Osteoblast (primary cell): ENCODE measurements around the gene KHNYN. TPM values are rescaled to one million over a fixed set of nuclear protein-coding genes. Genes with fewer than 3 reads are reported as not detected.
"Not testable (repeated sequence)": the region's sequence is repeated elsewhere in the genome, so short reads cannot be mapped to it uniquely, and the experiment has no call there.

ENCODE experiments used
- DNase-seq: peaks from one replicate; pipeline ENCODE4 v3.0.0; 2011; ENCODE audit warnings: low spot score, mixed read lengths; ENCODE audit not compliant: insufficient read length; ENCODE audit errors: missing footprints
- H2AFZ ChIP-seq: 2 replicates; pipeline ENCODE4 v1.6.0; 2011; ENCODE audit warnings: mild to moderate bottlenecking, low read length
- H3K27ac ChIP-seq: 2 replicates; pipeline ENCODE4 v1.5.1; 2011; ENCODE audit warnings: mild to moderate bottlenecking, low read depth, low read length, moderate library complexity
- H3K27me3 ChIP-seq: 2 replicates; pipeline ENCODE4 v1.6.0; 2012; ENCODE audit warnings: mild to moderate bottlenecking, control low read depth, inconsistent platforms, low read length, moderate library complexity; ENCODE audit not compliant: insufficient read depth
- H3K36me3 ChIP-seq: 2 replicates; pipeline ENCODE4 v1.5.1; 2011; ENCODE audit warnings: mild to moderate bottlenecking, low read length, control low read depth, moderate library complexity; ENCODE audit not compliant: insufficient read depth
- H3K4me1 ChIP-seq: 2 replicates; pipeline ENCODE4 v1.5.1; 2011; ENCODE audit warnings: mild to moderate bottlenecking, low read length, control low read depth, moderate library complexity; ENCODE audit not compliant: insufficient read depth
- H3K4me2 ChIP-seq: 2 replicates; pipeline ENCODE4 v1.6.0; 2011; ENCODE audit warnings: mild to moderate bottlenecking, low read length; ENCODE audit not compliant: insufficient read depth
- H3K4me3 ChIP-seq: fragments of 200-600 bp; sonication (generic); 3 replicates; pipeline ENCODE4 v1.5.1; 2012; ENCODE audit warnings: mild to moderate bottlenecking, low read length, inconsistent platforms; ENCODE audit not compliant: insufficient read depth
- H3K79me2 ChIP-seq: 2 replicates; pipeline ENCODE4 v1.6.0; 2012; ENCODE audit warnings: mild to moderate bottlenecking, low read length, control low read depth, inconsistent platforms; ENCODE audit not compliant: insufficient read depth
- H3K9me3 ChIP-seq: 2 replicates; pipeline ENCODE4 v1.5.1; 2011; ENCODE audit warnings: low read depth, low read length, control low read depth
- H4K20me1 ChIP-seq: 2 replicates; pipeline ENCODE4 v1.6.0; 2012; ENCODE audit warnings: mild to moderate bottlenecking, low read length, control low read depth; ENCODE audit not compliant: insufficient read depth
- total RNA-seq: library from RNA; depleted of rRNA; stranded (reverse); fragments of >200 nt; gene quantifications from 2 replicates; pipeline ENCODE4 v1.2.3, GENCODE V29; 2012
- TF ChIP-seq, protein P1 (sequence below): IDR thresholded peaks from 2 replicates; pipeline ENCODE4 v1.5.1; 2011; ENCODE audit warnings: mild to moderate bottlenecking, low read depth, low read length, moderate library complexity; ENCODE audit errors: extremely low read depth

KHNYN gene
- total RNA-seq, 1 donor: 58.6 TPM

DNA sequence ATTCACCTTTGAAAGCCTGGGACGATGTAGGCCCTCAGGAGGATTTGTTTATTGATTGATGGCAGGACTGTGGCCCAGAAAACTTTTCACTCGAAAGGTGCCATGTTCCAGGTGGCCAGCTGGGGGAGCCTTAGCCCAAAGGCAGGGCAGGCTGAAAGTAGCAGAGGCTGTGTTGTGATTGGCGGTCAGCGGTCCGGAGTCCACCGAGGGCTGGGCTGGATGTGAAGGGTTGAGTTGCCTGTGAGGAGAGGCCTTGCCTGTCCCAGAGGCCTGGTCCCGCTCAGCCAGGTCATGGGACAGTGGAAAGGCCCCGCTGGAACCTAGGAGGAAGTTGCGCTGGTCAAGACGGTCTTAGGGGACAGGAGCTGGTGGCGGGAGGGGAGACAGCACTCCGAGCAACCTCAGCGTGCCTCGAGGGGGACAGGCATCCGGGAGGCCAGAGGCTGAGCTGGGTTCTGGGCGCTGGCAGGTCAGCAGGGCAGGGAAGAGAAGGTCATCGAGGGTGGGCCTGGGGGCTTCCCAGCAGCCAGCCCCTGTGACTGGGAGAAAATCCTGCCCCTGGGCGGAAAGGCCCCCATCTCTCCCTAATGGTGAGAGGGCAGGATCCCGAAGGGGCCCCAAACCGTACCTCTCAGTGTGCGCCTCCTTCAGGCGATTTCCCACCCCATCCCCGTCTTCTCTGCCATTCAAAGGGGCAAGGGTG is 52.0 kb downstream of the KHNYN start:
- TF ChIP-seq, protein P1, sequence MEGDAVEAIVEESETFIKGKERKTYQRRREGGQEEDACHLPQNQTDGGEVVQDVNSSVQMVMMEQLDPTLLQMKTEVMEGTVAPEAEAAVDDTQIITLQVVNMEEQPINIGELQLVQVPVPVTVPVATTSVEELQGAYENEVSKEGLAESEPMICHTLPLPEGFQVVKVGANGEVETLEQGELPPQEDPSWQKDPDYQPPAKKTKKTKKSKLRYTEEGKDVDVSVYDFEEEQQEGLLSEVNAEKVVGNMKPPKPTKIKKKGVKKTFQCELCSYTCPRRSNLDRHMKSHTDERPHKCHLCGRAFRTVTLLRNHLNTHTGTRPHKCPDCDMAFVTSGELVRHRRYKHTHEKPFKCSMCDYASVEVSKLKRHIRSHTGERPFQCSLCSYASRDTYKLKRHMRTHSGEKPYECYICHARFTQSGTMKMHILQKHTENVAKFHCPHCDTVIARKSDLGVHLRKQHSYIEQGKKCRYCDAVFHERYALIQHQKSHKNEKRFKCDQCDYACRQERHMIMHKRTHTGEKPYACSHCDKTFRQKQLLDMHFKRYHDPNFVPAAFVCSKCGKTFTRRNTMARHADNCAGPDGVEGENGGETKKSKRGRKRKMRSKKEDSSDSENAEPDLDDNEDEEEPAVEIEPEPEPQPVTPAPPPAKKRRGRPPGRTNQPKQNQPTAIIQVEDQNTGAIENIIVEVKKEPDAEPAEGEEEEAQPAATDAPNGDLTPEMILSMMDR: peak; percentile 64
- H3K9me3 ChIP-seq: no peaks in the 10 kb centered on the region
- no peak overlapping the region for H3K4me3 ChIP-seq
- no peaks in the 10 kb centered on the region for H3K36me3 ChIP-seq
- H3K27ac ChIP-seq: no peak overlapping the region
- H3K79me2 ChIP-seq: no peaks in the 10 kb centered on the region
- H3K4me2 ChIP-seq: no peak overlapping the region
- peak; percentile 91 for DNase-seq
- H2AFZ ChIP-seq: peak overlapping the region; percentile 25
- no peaks in the 10 kb centered on the region for H3K27me3 ChIP-seq
- H3K4me1 ChIP-seq: peaks cover 3% of the 10 kb centered on the region
- no peaks in the 10 kb centered on the region for H4K20me1 ChIP-seq

DNA sequence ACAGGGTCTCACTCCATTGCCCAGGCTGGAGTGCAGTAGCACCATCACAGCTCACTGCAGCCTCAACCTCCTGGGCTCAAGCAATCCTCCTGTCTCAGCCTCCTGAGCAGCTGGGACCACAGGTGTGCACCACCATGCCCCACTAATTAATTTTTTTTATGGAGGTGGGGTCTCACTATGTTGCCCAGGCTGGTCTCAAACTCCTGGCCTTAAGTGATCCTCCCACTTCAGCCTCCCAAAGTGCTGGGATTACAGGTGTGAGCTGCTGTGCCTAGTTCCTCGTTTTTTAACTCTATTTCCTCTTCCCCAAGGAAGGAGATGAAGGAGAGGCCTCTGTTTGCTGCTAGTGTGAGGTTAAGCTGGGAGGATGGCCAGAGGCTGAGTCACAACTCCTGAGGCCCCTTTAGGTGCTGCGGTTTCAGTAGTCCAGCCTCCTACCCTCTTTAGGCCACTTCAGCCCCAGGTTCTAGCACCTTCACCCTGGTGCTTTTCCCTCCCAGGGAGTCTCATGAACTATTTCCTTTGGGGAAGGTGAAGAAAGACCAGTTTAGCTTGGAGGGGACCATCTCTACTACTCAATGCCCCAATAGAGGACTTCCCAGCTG is 53.0 kb downstream of the KHNYN start:
- H3K36me3 ChIP-seq, H3K27me3 ChIP-seq, H3K27ac ChIP-seq, H3K4me1 ChIP-seq, H3K4me2 ChIP-seq, H4K20me1 ChIP-seq, H3K9me3 ChIP-seq, H2AFZ ChIP-seq, H3K4me3 ChIP-seq, H3K79me2 ChIP-seq: not testable (repeated sequence)
- peak; percentile 68 for DNase-seq

DNA sequence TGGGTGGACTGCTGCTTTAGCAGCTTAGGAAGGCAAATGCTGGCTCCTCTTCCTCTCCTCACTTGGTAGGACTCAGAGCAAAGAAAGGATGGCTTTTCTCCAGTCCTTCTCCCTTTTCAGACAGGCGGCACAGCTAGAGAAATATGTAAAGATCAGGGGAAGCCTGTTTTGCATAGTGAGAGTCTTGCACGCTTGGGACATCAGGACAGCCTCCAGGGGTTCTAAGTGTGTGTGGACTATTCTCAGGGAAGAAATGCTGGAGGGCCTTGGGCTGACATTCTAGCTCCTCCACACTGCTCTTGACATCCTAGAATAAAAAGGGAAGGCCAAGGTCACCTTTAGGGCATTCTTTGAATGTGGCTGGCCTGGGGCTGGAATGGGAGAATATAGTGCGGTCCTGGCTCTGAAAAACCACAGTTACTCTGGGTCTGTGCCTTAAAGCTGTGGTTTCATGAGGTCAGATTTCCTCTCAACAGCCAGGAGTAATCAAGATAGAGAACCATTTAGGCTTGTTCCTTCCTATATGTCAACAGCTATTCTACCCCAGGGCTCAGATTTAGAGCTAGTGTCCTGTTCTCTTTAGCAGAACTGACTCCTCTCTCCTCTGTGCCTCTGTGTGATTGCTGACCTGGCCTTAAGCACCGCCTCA is 54.0 kb downstream of the KHNYN start:
- Histone ChIP-seq H3K9me3 (no peaks in the 10 kb centered on the region), H3K4me2 (no peak overlapping the region)
- peak; percentile 56 for DNase-seq

More for the DNA sequence above, 54.0 kb downstream of the KHNYN start:
- Histone ChIP-seq H2AFZ (no peak overlapping the region), H3K4me1 (peaks cover 3% of the 10 kb centered on the region), H4K20me1 (no peaks in the 10 kb centered on the region), H3K36me3 (no peaks in the 10 kb centered on the region), H3K27ac (no peak overlapping the region), H3K79me2 (no peaks in the 10 kb centered on the region), H3K27me3 (no peaks in the 10 kb centered on the region), H3K4me3 (no peak overlapping the region)
- TF ChIP-seq, protein P1: no peak

Other genes with a start within 250 kb of the KHNYN start
- 38.9 and 47.0 TPM in 2 replicates for gene IPO4, start 241.1 kb upstream of the KHNYN start, total RNA-seq
- 78.2 and 84.3 TPM in 2 replicates for gene TM9SF1, start 234.5 kb upstream of the KHNYN start, total RNA-seq
- gene TSSK4, start 224.3 kb upstream of the KHNYN start, total RNA-seq: 0.36 TPM in 1 of 2 replicates, not detected in the other
- gene CHMP4A, start 216.5 kb upstream of the KHNYN start, total RNA-seq: 19.2 TPM in 2 replicates
- 14.1 and 14.8 TPM in 2 replicates for gene MDP1, start 213.9 kb upstream of the KHNYN start, total RNA-seq
- gene NEDD8, start 197.6 kb upstream of the KHNYN start, total RNA-seq: 56.3 and 69.1 TPM in 2 replicates
- 70.7 and 86.5 TPM in 2 replicates for gene GMPR2, start 197.0 kb upstream of the KHNYN start, total RNA-seq
- gene TINF2, start 187.3 kb upstream of the KHNYN start, total RNA-seq: 62.6 and 63.4 TPM in 2 replicates
- gene TGM1, start 166.8 kb upstream of the KHNYN start, total RNA-seq: 0.36 and 1.2 TPM in 2 replicates
- 28.9 and 34.0 TPM in 2 replicates for gene RABGGTA, start 158.4 kb upstream of the KHNYN start, total RNA-seq
- gene DHRS1, start 130.2 kb upstream of the KHNYN start, total RNA-seq: 9.8 and 13.6 TPM in 2 replicates
- 17.4 and 21.0 TPM in 2 replicates for gene NOP9, start 130.1 kb upstream of the KHNYN start, total RNA-seq
- gene CIDEB, start 122.0 kb upstream of the KHNYN start, total RNA-seq: 0.36 and 0.59 TPM in 2 replicates
- 4.7 and 5.1 TPM in 2 replicates for gene LTB4R2, start 119.8 kb upstream of the KHNYN start, total RNA-seq
- 1.2 and 1.8 TPM in 2 replicates for gene LTB4R, start 118.5 kb upstream of the KHNYN start, total RNA-seq
- 17.7 and 18.8 TPM in 2 replicates for gene ADCY4, start 94.9 kb upstream of the KHNYN start, total RNA-seq
- gene RIPK3, start 90.0 kb upstream of the KHNYN start, total RNA-seq: 9.1 and 11.9 TPM in 2 replicates
- 101 and 107 TPM in 2 replicates for gene NFATC4, start 61.8 kb upstream of the KHNYN start, total RNA-seq
- 7.2 and 9.1 TPM in 2 replicates for gene NYNRIN, start 31.0 kb upstream of the KHNYN start, total RNA-seq
- 3.5 and 4.0 TPM in 2 replicates for gene CBLN3, start 286 bp upstream of the KHNYN start, total RNA-seq
- 11.6 and 13.0 TPM in 2 replicates for gene SDR39U1, start 12.8 kb downstream of the KHNYN start, total RNA-seq
- gene CMA1, start 78.3 kb downstream of the KHNYN start, total RNA-seq: not detected in 2 replicates
- gene CTSG, start 146.3 kb downstream of the KHNYN start, total RNA-seq: not detected in 2 replicates
- not detected in 2 replicates for gene GZMH, start 179.7 kb downstream of the KHNYN start, total RNA-seq
- gene GZMB, start 204.2 kb downstream of the KHNYN start, total RNA-seq: not detected in 2 replicates